ENCODE results near the gene PTS. TPM values are rescaled to one million over a fixed set of nuclear protein-coding genes. Genes with fewer than 3 reads are reported as not detected.

Gene PTS
- polyA plus RNA-seq, 2 of the 4 experiments (the other 2 are of a cell fraction) = 33.9 to 48.5 TPM

DNA sequence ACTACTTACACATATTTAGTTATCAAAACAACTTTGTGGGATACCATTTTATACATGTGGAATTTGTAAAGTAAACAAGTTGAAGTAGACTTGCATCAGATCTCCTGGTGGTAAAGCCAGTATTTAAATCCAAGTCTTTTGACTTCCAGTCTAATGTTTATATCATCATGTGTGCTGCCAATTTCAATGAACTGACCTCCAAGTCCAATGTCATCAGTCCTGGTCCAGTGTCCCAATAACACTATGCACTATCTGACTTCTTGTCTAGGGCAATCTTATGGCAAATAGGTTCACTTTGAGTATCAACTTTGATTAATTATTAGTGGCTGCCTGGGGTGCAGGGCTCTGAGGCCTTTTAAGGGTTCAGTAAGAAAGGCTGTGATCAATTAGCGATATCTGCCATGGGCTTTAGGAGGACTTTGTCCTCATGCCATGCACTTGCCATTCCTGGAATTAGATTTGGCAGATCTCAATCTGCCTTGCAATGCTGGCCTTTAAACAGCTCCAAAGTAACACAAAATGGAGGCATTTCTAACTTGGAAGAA, 9.6 kb upstream of the PTS start:
- Histone ChIP-seq H3K4me3 (no peak overlapping the region), H3K4me2 (no peak overlapping the region), H3K27ac (no peak overlapping the region), H3K9me3 (no peaks in the 10 kb centered on the region), H3K4me1 (0 out of 3 replicates have a peak, but pooled peaks cover 7% of the 10 kb centered on the region)
- ChIA-PET POLR2A (no interaction called here), CTCF (interaction anchor here (0.7 to 14.6 kb wide), 3 partner anchors 65 to 1073 kb away, joined by 3 to 247 read pairs (median 3); no protein-coding TSS in a partner anchor)
- TF ChIP-seq EHMT2 (IDR thresholded peaks at IDR 0.05; ENCODE audit: low read depth) = no peak
- no peak for TF ChIP-seq TFCP2L1 (CRISPR knock-in tag; IDR thresholded peaks at IDR 0.05)
- TF ChIP-seq CHD4 (IDR thresholded peaks at IDR 0.05; ENCODE audit: borderline replicate concordance) = no peak
- TF ChIP-seq TP53 (CRISPR knock-in tag; IDR thresholded peaks at IDR 0.05) = no peak
- TF ChIP-seq MYC (IDR thresholded peaks at IDR 0.05; ENCODE audit: borderline replicate concordance, low read length) = no peak
- TF ChIP-seq, protein P1, sequence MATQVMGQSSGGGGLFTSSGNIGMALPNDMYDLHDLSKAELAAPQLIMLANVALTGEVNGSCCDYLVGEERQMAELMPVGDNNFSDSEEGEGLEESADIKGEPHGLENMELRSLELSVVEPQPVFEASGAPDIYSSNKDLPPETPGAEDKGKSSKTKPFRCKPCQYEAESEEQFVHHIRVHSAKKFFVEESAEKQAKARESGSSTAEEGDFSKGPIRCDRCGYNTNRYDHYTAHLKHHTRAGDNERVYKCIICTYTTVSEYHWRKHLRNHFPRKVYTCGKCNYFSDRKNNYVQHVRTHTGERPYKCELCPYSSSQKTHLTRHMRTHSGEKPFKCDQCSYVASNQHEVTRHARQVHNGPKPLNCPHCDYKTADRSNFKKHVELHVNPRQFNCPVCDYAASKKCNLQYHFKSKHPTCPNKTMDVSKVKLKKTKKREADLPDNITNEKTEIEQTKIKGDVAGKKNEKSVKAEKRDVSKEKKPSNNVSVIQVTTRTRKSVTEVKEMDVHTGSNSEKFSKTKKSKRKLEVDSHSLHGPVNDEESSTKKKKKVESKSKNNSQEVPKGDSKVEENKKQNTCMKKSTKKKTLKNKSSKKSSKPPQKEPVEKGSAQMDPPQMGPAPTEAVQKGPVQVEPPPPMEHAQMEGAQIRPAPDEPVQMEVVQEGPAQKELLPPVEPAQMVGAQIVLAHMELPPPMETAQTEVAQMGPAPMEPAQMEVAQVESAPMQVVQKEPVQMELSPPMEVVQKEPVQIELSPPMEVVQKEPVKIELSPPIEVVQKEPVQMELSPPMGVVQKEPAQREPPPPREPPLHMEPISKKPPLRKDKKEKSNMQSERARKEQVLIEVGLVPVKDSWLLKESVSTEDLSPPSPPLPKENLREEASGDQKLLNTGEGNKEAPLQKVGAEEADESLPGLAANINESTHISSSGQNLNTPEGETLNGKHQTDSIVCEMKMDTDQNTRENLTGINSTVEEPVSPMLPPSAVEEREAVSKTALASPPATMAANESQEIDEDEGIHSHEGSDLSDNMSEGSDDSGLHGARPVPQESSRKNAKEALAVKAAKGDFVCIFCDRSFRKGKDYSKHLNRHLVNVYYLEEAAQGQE (IDR thresholded peaks at IDR 0.05) = no peak
- no peak for TF ChIP-seq BCL3 (IDR thresholded peaks at IDR 0.05)
- no peak for TF ChIP-seq EP300 (IDR thresholded peaks at IDR 0.05)
- WGBS (ENCODE audit: missing lambda C conversion rate) = 88% methylated on average over 1 of the region's 1 CpG
- FAIRE-seq = no peak
- no peak for DNase-seq (ENCODE audit: low read depth in 1 of 2, low spot score in 1 of 2)
- no peak for ATAC-seq

- H3K9me3 ChIP-seq = no peaks in the 10 kb centered on the region
- CTCF ChIA-PET = interaction anchor here (0.6 to 14.6 kb wide), 29 partner anchors 8 to 1130 kb away, joined by 3 to 247 read pairs (median 4); no protein-coding TSS in a partner anchor
- 0 out of 3 replicates have a peak, but pooled peaks cover 8% of the 10 kb centered on the region for H3K4me1 ChIP-seq
- peak; percentile 39 to 72 for DNase-seq (ENCODE audit: low read depth in 1 of 2, low spot score in 1 of 2)
- ATAC-seq = peak; percentile 97 to 99
- no peak overlapping the region for H3K4me2 ChIP-seq
- no peak overlapping the region for H3K27ac ChIP-seq
- 27% methylated on average over 7 of the region's 7 CpGs for WGBS (ENCODE audit: missing lambda C conversion rate)
- TF ChIP-seq, protein P2, sequence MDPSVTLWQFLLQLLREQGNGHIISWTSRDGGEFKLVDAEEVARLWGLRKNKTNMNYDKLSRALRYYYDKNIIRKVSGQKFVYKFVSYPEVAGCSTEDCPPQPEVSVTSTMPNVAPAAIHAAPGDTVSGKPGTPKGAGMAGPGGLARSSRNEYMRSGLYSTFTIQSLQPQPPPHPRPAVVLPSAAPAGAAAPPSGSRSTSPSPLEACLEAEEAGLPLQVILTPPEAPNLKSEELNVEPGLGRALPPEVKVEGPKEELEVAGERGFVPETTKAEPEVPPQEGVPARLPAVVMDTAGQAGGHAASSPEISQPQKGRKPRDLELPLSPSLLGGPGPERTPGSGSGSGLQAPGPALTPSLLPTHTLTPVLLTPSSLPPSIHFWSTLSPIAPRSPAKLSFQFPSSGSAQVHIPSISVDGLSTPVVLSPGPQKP (IDR thresholded peaks at IDR 0.05; ENCODE audit: low read depth, low read length) = no peak
- TF ChIP-seq RAD21 (conservative IDR thresholded peaks at IDR 0.05 in 1 of 2, IDR thresholded peaks at IDR 0.05 in 1 of 2) = peak; percentile 85
- TF ChIP-seq CBX8 (IDR thresholded peaks at IDR 0.05) = no peak
- TF ChIP-seq SMC3 (IDR thresholded peaks at IDR 0.05) = peak; percentile 75
- no peak for TF ChIP-seq USF2 (IDR thresholded peaks at IDR 0.05)
- no peak for TF ChIP-seq MYC (IDR thresholded peaks at IDR 0.05; ENCODE audit: borderline replicate concordance, low read length)
- TF ChIP-seq CTCF (IDR thresholded peaks at IDR 0.05) = peak; percentile 71
- TF ChIP-seq ZC3H11A (IDR thresholded peaks at IDR 0.05) = no peak
- POLR2A ChIA-PET = interaction anchor here (0.6 to 1.2 kb wide), 2 partner anchors 61 to 345 kb away, joined by 3 to 4 read pairs; no protein-coding TSS in a partner anchor
- FAIRE-seq = no peak
- H3K4me3 ChIP-seq = no peak overlapping the region
Measured at GRCh38 chr11:112219476-112220232, 6.6 kb upstream of the PTS start.

All from A549 (cell line).